Measurements from ENCODE around the gene ATL3. TPM values are rescaled to one million over a fixed set of nuclear protein-coding genes. Genes with fewer than 3 reads are reported as not detected.
"Not testable (repeated sequence)": the region's sequence is repeated elsewhere in the genome, so short reads cannot be mapped to it uniquely, and the experiment has no call there.

Gene ATL3
- total RNA-seq, 1 experiment from 2014 or later: 32.3 TPM

DNA sequence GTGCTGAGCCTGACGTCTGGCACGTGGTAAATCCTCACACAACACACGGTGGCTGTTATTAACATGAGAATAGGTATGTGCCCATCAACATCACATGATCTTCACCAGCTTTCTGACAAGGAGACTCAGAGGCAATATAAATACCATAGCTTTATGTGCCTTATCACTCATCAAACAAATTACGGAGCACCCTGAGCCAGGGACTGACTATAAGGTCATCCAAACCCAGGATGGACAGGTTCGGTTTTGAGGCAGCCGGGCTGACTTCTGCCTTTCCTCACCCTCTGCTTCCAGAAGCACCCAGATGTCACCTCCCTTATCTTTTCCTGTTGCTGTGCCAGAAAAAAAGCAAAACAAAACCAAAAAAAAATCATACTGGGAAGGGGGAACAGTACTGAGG is 51.2 kb downstream of the ATL3 start:
- intact Hi-C loops (cut with micrococcal nuclease): no loop called here
- 0 out of 2 replicates have a peak, but pooled peaks cover 4% of the 10 kb centered on the region for H3K27me3 ChIP-seq (ENCODE audit: insufficient read depth, low read length)
- H3K4me1 ChIP-seq (ENCODE audit: control insufficient read depth in 1 of 2, insufficient read depth in 2 of 2, low read length in 2 of 2): no peaks in the 10 kb centered on the region
- TF ChIP-seq EZH2 (IDR thresholded peaks at IDR 0.05) (no peak), POLR2AphosphoS5 (IDR thresholded peaks at IDR 0.05; ENCODE audit: low read depth, low read length) (no peak), EGR1 (IDR thresholded peaks at IDR 0.05; ENCODE audit: low read depth) (no peak)
- TF ChIP-seq, protein P1, sequence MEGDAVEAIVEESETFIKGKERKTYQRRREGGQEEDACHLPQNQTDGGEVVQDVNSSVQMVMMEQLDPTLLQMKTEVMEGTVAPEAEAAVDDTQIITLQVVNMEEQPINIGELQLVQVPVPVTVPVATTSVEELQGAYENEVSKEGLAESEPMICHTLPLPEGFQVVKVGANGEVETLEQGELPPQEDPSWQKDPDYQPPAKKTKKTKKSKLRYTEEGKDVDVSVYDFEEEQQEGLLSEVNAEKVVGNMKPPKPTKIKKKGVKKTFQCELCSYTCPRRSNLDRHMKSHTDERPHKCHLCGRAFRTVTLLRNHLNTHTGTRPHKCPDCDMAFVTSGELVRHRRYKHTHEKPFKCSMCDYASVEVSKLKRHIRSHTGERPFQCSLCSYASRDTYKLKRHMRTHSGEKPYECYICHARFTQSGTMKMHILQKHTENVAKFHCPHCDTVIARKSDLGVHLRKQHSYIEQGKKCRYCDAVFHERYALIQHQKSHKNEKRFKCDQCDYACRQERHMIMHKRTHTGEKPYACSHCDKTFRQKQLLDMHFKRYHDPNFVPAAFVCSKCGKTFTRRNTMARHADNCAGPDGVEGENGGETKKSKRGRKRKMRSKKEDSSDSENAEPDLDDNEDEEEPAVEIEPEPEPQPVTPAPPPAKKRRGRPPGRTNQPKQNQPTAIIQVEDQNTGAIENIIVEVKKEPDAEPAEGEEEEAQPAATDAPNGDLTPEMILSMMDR (IDR thresholded peaks at IDR 0.05 in 2 of 3, conservative IDR thresholded peaks at IDR 0.05 in 1 of 3; ENCODE audit: borderline replicate concordance in 1 of 3, insufficient read depth in 1 of 3, low read depth in 2 of 3, low read length in 2 of 3): no peak
- ATAC-seq (no peak), DNase-seq (ENCODE audit: low read depth, low spot score) (no peak)
- no peaks in the 10 kb centered on the region for H3K9me3 ChIP-seq (ENCODE audit: control insufficient read depth in 1 of 2, insufficient read depth in 1 of 2, low read depth in 1 of 2, low read length in 2 of 2)
- ChIA-PET CTCF (no interaction called here), POLR2A (no interaction called here), RAD21 (ENCODE audit: low non-redundant PET in 1 of 2, low total read pairs in 2 of 2, uncharacterized antibody in 2 of 2, unreplicated experiment in 2 of 2) (no interaction called here)
- H3K27ac ChIP-seq (ENCODE audit: low read depth, low read length): no peak overlapping the region
- H3K9me2 ChIP-seq (ENCODE audit: insufficient read depth): no peaks in the 10 kb centered on the region
- no peaks in the 10 kb centered on the region for H3K79me2 ChIP-seq (ENCODE audit: insufficient read depth, low read length)
- no peak overlapping the region for H2AFZ ChIP-seq (ENCODE audit: low read depth, low read length, poor library complexity, severe bottlenecking)
- H4K20me1 ChIP-seq (ENCODE audit: insufficient read depth): no peaks in the 10 kb centered on the region
- H3K36me3 ChIP-seq (ENCODE audit: control insufficient read depth in 1 of 2, insufficient read depth in 2 of 2, low read length in 2 of 2): no peaks in the 10 kb centered on the region
- no peak overlapping the region for H3K9ac ChIP-seq (ENCODE audit: low read length)
- H3K4me3 ChIP-seq (replicated peaks in 1 of 2; ENCODE audit: low read depth in 1 of 2, low read length in 2 of 2): no peak overlapping the region
- no peak overlapping the region for H3K4me2 ChIP-seq (ENCODE audit: low read length)
- no TSS peak for BruUV-seq (replicated peaks)

DNA sequence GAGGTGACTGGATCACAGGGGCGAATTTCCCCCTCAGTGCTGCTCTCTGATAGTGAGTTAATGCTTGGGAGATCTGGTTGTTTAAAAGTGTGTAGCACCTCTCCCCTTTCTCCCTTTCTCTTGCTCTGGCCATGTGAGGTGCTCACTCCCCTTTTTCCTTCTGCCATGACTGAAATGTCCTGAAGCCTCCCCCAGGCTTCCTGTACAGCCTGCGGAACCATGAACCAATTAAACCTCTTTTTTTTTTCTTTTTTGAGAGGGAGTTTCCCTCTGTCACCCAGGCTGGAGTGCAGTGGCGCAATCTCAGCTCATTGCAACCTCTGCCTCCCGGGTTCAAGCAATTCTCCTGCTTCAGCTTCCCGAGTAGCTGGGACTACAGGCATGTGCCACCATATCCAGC is 53.5 kb downstream of the ATL3 start:
- H3K27me3 ChIP-seq (ENCODE audit: insufficient read depth, low read length); BruUV-seq (replicated peaks); H2AFZ ChIP-seq (ENCODE audit: low read depth, low read length, poor library complexity, severe bottlenecking); H4K20me1 ChIP-seq (ENCODE audit: insufficient read depth); H3K79me2 ChIP-seq (ENCODE audit: insufficient read depth, low read length); H3K36me3 ChIP-seq (ENCODE audit: control insufficient read depth in 1 of 2, insufficient read depth in 2 of 2, low read length in 2 of 2); H3K9me2 ChIP-seq (ENCODE audit: insufficient read depth); ATAC-seq; DNase-seq (ENCODE audit: low read depth, low spot score); H3K9ac ChIP-seq (ENCODE audit: low read length); POLR2A ChIA-PET; H3K27ac ChIP-seq (ENCODE audit: low read depth, low read length); CTCF ChIA-PET; H3K9me3 ChIP-seq (ENCODE audit: control insufficient read depth in 1 of 2, insufficient read depth in 1 of 2, low read depth in 1 of 2, low read length in 2 of 2); intact Hi-C loops (cut with micrococcal nuclease); RAD21 ChIA-PET (ENCODE audit: low non-redundant PET in 1 of 2, low total read pairs in 2 of 2, uncharacterized antibody in 2 of 2, unreplicated experiment in 2 of 2); H3K4me2 ChIP-seq (ENCODE audit: low read length); H3K4me3 ChIP-seq (replicated peaks in 1 of 2; ENCODE audit: low read depth in 1 of 2, low read length in 2 of 2); H3K4me1 ChIP-seq (ENCODE audit: control insufficient read depth in 1 of 2, insufficient read depth in 2 of 2, low read length in 2 of 2): not testable (repeated sequence)
